Activated CD8-positive, alpha-beta memory T cell treated with anti-CD3 and anti-CD28 coated beads, Interleukin-2, amount 50 U/mL, for 48 hours (primary cell): ENCODE measurements around the gene ADAMTSL5.

Source experiments
- DNase-seq: peaks from one replicate; pipeline ENCODE4 v3.0.0-alpha.2; 2020

ADAMTSL5 gene

DNA sequence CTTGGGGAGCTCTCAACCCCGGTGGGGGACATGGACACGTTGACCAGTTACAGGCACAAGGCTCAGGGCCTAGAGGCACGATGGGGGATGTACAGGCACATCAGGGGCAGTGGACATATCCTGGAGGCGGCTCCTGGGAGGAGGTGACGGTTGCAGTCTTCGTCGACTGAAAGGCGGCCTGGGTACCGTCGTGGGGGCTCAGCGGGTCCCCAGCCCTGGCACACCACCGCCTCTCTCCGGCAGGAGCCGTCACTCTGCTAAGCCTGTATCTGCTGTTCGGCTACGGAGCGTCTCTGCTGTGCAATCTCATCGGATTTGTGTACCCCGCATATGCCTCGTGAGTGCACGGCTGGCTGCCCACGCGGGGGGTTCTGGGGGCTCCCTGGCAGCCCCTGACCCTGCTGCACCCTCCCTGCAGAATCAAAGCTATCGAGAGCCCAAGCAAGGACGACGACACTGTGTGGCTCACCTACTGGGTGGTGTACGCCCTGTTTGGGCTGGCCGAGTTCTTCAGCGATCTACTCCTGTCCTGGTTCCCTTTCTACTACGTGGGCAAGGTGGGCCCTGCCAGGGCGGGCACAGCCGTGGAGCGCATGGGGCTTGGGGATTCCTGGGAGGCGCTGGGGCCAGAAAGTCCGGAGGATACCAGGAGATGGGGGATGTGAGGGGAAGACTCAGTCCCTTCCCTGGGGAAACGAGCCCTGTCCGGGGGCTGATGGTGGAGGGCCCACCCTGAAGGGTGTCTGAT is 17.6 kb downstream of the ADAMTSL5 start:
- DNase-seq: no peak

DNA sequence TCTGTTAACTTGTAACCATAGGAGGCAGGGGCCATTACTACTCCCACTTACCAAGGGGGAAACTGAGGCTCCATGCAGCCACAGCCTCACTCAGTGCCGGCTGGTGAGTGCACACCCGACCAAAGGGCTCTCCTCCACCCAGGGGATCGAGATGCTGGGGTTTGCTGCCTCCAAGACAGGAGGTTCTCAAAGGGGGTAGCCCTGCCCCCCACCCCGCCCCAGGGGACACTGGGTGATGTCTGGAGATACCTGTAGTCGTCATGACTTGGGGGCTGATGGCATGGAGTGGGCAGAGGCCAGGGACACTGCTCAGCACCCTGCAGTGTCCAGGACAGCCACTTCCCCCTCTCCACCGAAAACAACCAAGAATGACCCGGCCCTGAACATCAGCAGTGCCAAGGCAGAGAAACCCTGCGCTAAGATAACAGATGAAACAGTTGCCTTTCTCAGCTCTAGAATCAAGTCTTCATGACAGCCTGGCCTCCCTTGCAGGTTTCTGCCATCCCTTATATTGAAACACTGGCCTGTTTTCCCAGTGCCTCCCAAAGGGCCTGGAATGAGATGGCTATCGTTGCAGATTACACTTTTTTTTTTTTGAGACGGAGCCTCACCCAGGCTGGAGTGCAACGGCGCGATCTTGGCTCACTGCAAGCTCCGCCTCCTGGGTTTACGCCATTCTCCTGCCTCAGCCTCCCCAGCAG is 18.6 kb downstream of the ADAMTSL5 start:
- DNase-seq: no peak

DNA sequence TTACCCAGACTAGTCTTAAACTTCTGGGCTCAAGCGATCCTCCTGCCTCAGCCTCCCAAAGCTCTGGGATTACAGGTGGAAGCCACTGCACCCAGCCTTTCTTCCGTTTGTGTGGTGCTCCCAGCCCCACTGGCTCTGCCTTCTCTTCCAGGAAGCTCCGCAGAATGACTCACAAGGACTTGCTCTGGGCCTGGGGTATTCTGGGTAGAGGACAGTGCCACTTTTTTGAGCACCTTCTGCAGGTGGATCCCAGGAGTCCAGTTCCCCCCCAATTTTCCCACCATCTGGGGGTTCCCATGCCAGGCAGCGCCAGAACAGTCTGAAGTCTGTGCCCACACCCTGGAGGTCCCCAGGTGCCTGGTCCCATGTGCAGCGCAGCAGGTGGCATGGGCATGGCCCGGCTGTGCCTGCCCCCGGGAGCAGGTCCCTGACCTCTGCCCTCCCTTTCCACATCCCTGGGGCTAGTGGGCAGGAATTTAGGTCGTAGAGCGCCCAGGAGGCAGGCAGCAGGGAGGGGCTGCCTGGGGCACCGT is 20.3 kb downstream of the ADAMTSL5 start:
- no peak for DNase-seq

DNA sequence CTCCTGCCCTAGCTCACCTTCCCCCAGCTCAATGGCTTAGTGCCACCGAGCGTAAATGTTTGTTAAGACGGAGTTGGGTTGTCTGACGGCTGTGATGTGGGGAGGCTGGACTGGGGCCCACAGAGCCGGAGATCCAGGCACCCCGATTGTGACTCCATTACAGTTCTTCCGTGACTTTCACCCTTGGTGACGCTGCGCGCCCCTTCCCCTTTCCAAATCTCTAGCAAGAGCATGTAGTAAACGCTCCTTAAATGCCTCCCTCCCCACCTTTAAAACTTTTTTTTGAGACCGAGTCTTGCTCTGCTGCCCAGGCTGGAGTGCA is 21.0 kb downstream of the ADAMTSL5 start:
- no peak for DNase-seq

DNA sequence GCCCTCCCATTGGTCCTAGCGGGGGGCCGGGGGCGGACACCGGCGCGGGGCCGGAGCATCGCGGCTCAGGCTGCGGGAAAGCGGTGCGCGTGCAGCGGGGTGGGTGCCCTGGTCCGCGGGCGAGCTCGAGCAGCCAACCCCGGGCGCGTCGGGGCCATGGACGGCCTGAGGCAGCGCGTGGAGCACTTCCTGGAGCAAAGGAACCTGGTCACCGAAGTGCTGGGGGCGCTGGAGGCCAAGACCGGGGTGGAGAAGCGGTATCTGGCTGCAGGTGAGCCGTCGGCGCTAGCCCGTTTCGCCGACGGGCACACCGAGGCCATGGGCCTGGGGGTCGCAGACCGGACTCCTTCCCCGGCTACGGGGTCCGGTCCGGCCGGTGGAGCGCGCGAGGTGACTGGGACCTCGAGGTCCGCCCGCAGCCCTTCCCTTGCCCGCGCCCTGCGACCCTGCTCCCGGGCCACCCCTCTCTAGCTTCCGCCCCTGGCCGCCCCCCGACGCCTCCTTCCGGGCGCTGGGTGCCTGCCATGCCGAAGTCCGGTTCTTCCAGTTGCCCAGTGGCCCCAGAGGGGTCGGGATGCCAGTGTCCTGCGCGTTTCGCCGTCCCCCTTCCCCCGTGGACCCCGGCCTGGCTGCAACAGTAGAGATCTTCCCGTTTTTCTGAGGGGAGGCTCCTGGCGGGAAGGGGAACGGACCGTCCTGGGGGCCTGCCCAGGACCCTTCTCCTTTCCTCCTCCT is 21.5 kb downstream of the ADAMTSL5 start, which contains the start of gene REEP6:
Gene REEP6, plus strand, starts transcription at position 68 of the 735 bp plus-strand sequence. Its CDS starts 89 bp downstream, at position 157.
- no peak for DNase-seq

DNA sequence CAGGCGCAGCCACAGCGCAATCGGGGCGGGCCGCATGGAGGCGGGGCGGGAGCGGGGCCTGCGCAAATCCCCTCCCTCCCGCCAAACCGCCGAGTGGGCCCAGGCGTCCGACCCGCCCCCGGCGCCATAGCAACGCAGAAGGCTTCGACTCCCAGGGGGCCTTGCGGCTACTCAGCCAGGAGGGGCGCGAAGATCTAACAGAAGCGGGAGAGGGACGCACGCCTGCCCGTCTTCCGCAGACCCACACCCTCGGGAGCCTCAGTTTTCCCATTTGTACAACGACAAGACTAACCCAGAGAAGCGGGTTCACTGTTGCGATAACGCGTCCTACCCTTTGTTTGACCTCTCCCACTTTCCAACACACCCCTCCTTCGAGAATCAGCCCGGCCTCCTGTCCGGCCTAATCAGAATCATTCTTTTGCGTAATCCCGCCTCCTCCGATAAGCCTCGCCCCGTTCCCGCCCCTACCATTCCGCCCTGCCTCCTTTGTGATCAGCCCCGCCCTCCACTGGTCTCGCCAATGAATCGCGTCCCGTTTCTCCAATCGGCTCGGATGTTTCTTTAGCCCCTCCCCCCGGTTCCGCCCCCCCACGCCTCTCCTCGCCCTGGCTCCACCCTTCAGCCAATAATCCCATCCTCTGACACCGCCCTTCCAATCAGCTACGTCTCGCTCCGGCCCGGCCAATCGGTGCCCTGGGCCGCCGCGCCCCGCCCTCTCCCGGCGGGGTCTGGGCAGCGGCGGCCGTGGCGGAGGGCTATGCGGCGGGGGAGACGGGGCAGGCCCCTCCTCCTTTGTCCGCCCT is 22.3 kb downstream of the ADAMTSL5 start, which contains the start of gene PCSK4:
Gene PCSK4, minus strand, starts transcription at position 40 of the 803 bp plus-strand sequence. Its CDS starts 4 bp downstream, at position 36.
- DNase-seq: peak; percentile 98

DNA sequence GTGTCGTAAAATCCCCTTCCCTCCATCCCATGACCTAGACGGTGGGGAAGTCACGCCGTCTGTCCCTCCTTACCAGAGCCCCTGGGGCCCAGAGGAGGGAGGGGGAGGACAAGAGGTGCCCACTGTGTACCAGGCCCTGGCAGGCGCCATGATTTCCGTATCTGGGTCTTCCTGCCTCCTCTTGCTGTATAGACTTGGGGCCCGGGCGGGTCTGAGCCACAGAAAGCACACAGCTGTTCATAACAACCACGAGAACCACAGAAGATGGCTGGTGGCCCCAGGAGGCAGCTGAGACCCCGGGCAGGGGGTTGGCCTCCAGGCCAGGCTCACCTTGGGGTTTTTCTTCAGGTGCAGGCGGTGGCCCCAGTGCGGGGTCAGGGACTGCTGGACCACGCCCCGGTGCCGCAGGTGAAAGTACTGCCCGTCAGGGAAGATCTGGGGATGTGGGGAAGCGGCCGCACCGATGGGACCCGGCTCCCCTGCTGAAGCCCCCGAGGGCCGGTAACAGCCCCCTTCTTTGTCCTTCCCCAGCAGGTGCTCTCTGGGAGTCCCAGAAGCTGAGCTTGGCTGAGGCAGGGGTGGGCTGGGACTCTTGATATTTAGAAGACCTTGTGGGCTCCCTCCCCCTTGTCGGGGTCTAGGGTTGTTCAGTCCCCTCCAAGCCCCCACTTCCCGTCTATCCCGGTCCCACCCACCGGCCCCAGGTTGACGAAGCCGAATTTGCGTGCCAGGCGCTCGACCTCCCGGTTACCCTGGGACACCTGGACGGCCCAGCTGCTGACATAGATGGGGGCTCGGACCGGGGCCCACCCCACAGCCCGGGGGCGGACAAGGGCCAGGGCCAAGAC is 23.1 kb downstream of the ADAMTSL5 start:
- DNase-seq: no peak

DNA sequence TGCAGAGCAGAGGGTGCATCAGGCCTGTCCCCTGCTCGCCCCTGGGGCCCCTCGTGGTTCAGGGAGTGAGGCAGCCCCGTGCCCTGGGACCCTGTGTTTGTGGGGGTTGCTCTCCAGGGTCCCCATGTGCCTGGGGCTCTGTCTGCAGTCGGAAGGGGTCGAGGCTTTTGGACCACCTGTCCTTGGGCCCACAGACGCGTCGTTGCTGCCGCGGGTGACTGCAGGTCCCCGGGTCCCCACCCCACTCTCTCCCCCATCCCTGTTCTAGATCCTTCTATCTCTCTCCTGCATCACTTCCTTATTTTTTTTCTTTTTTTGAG is 24.6 kb downstream of the ADAMTSL5 start:
- DNase-seq: no peak

DNA sequence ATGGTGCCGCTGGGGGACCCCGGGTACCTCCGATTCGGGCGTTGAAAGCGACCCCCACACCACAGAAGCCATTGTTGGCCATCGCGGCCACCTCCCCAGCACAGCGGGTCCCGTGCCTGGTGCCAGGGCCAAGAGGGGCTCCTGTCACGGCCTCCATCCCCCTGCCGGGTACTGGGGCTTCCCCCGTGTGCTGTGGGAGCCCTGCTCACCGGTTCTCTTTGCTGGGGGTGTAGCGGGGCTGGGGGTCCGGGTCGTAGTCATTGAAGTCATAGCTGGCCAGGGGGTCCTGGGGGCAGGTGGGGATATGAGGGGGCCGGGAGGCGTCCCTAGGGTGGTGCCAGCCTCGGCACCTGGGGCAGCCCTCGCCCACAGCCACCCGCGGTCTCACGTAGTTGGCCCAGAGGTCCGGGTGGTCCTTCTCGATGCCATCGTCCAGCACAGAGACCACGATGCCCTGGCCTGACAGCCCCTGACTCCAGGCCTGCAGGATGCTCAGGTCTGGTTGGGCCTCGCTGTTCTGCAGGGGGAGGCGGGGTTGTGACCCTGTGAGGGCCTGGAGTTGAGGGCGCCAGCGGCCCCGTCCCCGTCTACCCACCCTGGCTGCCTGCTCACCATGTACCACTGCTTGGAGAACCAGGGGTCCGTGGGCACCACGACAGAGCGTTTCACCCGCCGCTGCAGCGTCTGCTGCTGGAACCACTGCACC is 25.1 kb downstream of the ADAMTSL5 start:
- no peak for DNase-seq

DNA sequence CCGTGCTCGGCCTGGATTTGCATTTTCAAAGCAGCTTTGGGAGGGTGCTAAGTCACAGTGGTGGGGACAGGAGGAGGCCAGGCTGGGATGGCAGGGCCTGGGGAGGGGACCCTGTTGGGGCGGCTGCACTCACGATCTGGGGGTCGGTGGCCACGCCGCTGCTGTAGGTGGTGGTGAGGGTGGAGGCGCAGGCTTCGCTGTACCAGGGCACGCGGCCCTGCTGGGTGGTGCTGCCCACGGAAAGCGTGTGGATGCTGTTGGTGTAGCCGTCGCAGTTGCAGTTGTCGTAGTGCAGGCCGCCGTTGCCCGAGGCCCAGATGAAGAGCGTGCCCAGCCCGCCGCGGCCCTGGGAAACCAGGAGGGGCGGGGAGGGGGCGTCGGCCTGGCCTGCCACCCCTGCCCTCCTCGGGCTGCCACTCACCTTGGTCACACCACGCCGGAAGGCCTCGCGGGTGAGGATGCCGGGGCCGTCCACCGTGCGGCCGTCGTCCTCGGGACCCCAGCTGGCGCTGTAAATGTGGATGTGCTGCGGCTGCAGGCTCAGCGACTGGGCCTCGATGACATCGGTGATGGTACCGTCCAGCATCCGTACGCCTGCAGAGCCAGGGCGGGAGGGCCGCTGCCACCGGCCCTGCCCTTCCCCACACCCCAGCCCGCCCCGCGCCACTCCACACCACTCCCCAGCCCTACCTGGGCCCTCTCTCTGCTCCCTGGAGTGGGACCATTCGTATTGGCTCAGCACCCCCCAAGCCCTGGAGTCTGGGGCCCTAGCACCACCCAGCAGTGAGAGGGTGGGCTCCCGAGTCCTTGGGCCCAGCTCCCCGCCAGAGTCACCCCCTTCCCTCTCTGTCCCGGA is 25.9 kb downstream of the ADAMTSL5 start:
- no peak for DNase-seq

DNA sequence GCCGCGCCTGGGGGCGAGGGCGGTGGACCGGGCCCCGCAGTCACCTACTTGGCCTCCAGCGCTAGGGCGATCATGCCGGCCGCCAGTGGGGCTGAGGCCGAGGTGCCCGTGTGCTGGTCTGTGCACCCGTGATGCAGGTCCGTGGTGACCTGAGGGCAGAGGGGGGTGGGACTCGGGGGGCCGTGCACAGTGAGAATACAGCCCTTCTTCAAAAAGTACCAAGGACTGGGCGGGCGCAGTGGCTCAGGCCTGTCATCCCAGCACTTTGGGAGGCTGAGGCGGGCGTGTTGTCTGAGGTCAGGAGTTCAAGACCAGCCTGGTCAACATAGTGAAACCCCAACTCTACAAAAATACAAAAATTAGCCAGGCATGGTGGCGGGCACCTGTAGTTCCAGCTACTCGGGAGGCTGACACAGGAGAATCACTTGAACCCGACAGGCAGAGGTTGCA is 28.8 kb downstream of the ADAMTSL5 start:
- no peak for DNase-seq

DNA sequence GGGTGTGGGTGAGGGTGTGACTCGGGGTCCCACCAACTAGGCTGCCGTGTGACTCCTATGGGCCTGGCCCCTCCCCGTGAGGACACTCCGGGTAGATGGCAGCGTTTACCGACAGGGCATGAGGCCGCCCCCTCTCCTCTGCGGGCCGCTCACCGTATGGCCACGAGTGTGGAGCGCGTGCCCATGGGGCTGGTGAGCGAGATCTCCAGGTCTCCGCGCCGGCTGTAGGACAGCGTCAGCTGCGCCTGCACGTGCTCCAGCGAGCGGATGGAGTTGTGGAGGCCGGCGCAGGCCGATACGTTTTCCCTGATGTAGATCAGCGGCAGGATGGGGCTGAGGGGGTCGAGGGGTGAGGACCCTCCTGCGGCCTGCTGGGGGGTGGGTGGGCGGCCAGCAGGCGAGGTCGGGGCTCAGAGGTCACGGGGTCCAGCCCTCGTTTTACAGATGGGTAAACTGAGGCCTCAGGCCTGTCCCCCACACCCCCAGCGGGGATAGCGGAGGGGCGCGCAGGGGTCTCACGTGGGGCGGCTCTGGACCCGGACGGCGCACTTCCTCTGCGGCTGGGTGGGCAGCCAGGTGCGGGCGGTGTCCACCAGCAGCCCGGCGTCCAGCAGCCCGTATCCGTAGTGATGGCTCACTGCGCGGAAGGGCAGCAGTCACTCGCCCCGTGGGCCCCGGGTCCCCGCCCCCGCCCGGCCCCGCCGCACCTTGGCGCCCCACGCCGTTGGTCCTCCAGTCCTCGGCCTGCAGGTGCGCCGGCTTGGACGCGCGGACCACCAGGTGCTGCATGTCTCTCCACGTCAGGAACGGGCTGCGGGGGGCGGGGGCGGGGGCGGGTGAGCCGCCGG is 29.5 kb downstream of the ADAMTSL5 start:
- DNase-seq: no peak

DNA sequence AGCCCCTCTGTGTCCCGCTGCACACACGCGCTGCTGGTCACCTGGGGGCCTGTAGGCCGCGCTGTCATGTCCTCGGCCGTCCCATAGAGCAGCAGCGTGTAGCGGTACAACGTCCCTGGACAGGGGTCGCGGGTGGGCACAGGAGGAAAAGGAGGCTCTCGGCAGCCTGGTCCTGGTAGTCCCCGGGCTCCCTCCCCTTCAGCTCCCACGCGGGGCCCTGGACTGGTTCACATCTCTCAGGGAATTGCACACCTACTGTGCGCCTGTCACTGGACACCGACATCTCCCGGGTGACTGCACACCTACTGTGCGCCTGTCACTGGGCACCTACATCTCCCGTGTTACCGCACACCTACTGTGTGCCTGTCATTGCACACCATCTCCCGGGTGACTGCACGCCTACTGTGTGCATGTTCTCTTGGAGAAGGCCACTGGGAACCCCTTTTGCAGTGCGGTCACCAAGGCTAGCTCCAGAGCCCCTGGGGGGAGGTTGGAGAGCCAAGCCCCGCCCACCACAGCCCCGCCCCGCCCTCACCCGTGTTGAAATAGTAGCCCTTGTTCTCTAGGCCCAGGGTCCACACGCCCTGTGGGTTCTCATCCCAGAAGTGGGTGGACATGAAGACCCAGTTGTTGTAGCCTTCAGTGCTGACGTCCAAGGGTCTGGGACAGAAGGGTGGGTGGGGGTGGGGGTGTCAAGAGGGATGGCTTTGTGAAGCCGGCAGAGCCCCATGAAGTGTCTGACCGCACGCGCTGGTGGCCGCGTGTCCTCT is 30.3 kb downstream of the ADAMTSL5 start:
- no peak for DNase-seq

DNA sequence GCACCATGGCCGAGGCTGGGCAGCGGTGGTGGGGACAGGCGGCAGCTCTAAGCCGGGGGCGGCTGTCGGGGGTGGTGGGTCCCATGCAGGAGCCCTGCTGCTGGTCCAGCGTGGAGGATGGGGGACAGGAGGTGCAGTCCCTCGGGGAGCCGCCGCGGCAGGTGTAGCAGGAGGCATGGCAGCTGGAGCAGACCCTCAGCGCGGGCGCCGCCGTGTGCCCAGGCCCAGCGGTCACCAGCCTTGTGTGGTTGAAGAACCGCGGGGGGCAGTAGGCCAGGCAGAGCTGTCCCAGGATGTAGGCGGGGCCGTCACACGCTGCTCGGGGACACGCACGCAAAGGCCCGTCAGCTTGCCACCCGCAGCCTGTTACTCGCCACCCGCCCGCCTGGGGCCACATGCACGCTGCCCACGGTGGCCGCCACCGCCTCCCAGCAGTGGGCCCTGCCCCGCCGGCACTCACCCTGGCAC is 30.9 kb downstream of the ADAMTSL5 start:
- no peak for DNase-seq

DNA sequence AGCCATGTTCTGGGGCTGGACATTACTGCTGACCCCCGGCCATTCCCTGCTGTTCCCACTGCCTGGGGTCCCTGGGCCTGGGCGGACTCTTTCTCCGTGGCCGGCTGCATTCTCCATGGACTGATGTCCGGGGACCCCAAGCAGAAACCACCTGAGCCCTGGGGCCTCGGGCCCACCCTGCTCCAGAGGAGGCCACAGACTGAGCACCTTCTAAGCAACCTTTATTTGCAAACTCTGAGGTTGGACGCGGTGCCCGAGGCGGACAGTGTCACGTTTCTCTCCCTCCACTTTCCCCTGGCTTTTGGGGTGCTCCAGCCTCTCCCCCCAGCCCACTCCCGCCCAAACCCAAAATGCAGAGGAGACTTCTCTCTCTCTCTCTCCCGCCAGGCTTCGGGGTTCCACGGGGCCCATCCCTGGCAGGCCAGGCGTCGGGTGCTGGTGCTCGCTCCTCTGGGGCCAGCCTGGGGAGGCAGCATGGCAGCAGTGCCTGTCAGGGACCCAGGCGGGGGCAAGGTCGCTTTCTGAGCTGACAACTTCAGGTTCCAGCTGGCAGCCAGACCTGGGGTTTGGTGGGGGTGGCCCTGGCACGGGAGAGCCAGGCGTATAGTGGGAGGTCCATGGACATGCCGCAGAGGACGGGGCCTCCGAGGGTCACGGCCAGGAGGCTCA is 31.5 kb downstream of the ADAMTSL5 start:
- no peak for DNase-seq

DNA sequence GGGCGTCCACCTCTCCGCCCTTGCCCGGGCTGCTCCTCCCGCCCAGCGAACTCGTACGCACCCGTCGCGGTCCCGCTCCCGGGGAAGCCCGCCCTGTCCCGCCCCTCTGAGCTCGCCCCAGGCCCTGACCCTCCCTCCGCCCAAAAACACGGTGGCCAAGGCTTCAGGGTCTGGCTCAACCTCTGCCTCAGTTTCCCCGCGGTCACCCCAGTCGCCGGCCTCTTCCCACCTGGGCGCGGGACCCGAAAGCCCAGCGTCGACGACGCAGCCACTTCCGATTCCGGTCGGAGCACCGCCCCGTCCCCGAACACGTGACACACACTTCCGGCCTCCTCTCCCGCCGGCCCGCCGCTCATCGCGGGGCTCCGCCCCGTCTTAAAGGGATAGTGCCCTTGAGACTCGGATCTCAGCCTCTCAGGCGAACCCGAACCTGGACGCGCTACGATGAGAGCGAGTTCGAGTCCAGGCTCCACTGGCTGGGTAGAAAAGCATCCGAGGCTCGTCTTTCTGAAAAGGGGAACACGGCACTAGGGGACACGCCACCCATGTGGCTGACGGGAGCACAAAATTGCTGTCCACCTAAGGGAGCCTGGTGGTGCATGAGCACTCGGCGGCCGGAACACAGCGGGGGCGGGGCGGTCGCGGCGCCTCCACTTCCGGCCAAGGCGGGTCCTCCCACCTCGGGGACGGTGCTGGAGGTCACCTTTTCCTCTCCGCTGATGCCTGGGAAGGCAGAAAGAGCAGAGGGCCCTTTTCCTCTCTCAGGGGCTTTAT is 33.7 kb downstream of the ADAMTSL5 start, which contains the start of gene C19orf25:
Gene C19orf25, minus strand, starts transcription at position 282 of the 774 bp plus-strand sequence. CDS start 312 bp downstream, outside the sequence.
- DNase-seq: peak; percentile 94
